KMS-11 (cell line): Measurements from ENCODE around the gene GPSM3.

Experiments used
- H2AFZ ChIP-seq: fragments of 200-600 bp; sonication (generic); 2 replicates; pipeline ENCODE4 v1.6.1; 2016; ENCODE audit warnings: antibody characterized with exemption, mixed run types, low read depth
- H3K27ac ChIP-seq: fragments of 200-600 bp; sonication (generic); 2 replicates; pipeline ENCODE4 v1.6.1; 2016; ENCODE audit warnings: mild to moderate bottlenecking, mixed run types
- H3K27me3 ChIP-seq: fragments of 200-600 bp; sonication (generic); 2 replicates; pipeline ENCODE4 v1.6.1; 2017; ENCODE audit warnings: mild to moderate bottlenecking, low read depth, mixed run types, moderate library complexity; ENCODE audit not compliant: insufficient read depth
- H3K36me3 ChIP-seq: fragments of 200-600 bp; sonication (generic); 2 replicates; pipeline ENCODE4 v1.6.1; 2017; ENCODE audit warnings: mild to moderate bottlenecking, mixed run types; ENCODE audit not compliant: insufficient read depth
- H3K4me1 ChIP-seq: fragments of 200-600 bp; sonication (generic); 2 replicates; pipeline ENCODE4 v1.6.1; 2016; ENCODE audit warnings: mild to moderate bottlenecking, low read depth, mixed run types; ENCODE audit not compliant: poor library complexity, severe bottlenecking
- H3K4me2 ChIP-seq: fragments of 200-600 bp; sonication (generic); 2 replicates; pipeline ENCODE4 v1.7.0; 2016; ENCODE audit warnings: mild to moderate bottlenecking, mixed run types
- H3K4me3 ChIP-seq: fragments of 200-600 bp; sonication (generic); IDR thresholded peaks from 2 replicates; pipeline ENCODE4 v1.6.1; 2017; ENCODE audit warnings: low read depth, low read length, mixed read lengths; ENCODE audit not compliant: insufficient read depth
- H3K79me2 ChIP-seq: fragments of 200-600 bp; sonication (generic); 2 replicates; pipeline ENCODE4 v1.6.1; 2016; ENCODE audit warnings: low read depth, mixed run types; ENCODE audit not compliant: insufficient read depth
- H3K9ac ChIP-seq: fragments of 200-600 bp; sonication (generic); 2 replicates; pipeline ENCODE4 v1.6.1; 2016; ENCODE audit warnings: mild to moderate bottlenecking, mixed run types
- H4K20me1 ChIP-seq: fragments of 200-600 bp; sonication (generic); 2 replicates; pipeline ENCODE4 v1.6.1; 2016; ENCODE audit warnings: mild to moderate bottlenecking, mixed run types; ENCODE audit not compliant: insufficient read depth
- TF ChIP-seq, protein P1 (sequence below): fragments of 200-600 bp; sonication (generic); conservative IDR thresholded peaks from 2 replicates; pipeline ENCODE4 v1.6.1; 2017; ENCODE audit warnings: low read depth, mild to moderate bottlenecking, antibody characterized with exemption, low read length, moderate library complexity, mixed read lengths

Gene GPSM3

DNA sequence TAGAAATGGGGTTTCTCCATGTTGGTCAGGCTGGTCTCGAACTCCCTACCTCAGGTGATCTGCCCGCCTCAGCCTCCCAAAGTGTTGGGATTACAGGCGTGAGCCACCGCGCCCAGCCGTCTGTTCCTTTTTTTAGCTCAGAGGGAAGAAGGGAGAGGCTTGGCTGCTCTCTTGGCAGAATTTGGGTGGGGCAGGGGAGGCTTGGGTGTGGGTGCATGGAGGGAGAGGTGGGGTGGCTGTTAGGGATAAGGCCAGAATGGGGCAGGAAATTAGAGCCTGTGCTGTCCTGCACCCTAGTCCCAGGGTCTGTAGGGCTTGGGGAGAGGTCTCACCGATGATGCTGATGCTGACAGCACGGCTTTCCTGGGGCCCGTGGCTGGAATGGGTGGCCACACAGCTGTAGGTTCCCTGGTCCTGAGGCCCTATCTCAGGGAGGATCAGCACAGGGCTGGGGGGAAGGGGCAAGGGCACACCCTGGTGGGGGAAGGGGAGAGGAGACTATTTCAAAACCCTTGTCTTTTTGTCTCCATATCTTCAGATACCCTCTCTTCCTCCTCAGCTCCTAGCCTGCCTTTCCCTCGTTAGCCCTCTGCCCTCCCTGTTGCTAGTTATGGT is 10.4 kb downstream of the GPSM3 start:
- TF ChIP-seq, protein P1, sequence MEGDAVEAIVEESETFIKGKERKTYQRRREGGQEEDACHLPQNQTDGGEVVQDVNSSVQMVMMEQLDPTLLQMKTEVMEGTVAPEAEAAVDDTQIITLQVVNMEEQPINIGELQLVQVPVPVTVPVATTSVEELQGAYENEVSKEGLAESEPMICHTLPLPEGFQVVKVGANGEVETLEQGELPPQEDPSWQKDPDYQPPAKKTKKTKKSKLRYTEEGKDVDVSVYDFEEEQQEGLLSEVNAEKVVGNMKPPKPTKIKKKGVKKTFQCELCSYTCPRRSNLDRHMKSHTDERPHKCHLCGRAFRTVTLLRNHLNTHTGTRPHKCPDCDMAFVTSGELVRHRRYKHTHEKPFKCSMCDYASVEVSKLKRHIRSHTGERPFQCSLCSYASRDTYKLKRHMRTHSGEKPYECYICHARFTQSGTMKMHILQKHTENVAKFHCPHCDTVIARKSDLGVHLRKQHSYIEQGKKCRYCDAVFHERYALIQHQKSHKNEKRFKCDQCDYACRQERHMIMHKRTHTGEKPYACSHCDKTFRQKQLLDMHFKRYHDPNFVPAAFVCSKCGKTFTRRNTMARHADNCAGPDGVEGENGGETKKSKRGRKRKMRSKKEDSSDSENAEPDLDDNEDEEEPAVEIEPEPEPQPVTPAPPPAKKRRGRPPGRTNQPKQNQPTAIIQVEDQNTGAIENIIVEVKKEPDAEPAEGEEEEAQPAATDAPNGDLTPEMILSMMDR = no peak
- H3K27ac ChIP-seq = no peak overlapping the region
- no peak overlapping the region for H3K4me3 ChIP-seq
- H3K4me2 ChIP-seq = no peak overlapping the region
- no peaks in the 10 kb centered on the region for H3K79me2 ChIP-seq
- peaks cover 7% of the 10 kb centered on the region for H3K4me1 ChIP-seq
- H2AFZ ChIP-seq = no peak overlapping the region
- H4K20me1 ChIP-seq = no peaks in the 10 kb centered on the region
- H3K9ac ChIP-seq = no peak overlapping the region
- no peaks in the 10 kb centered on the region for H3K36me3 ChIP-seq
- H3K27me3 ChIP-seq = no peaks in the 10 kb centered on the region

DNA sequence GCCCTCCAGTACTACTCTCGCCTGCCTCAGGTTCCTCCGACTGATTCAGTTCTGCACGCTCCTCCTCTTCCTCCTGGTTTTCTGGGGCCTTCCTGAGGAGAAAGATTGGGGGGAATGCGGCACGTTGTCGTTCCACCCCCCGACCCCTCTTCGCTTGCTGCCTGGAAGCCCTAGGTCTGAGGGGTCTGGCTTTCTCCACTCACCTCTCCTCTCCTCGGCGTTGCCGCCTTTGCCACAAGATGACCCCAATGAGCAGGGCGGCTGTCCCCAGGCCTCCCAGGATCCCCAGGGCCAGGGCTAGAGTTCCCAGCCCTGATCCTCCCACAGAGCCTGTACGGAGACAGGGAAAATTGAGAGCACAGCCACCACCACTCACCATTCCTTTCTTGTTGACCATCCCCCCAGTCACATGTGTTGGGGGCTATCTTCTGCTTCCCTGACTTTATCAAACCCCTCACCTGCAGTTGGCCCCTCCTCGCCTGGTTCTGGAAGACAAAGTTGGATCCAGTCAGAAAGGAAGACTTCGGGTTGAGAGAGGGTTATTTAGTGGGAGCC is 11.2 kb downstream of the GPSM3 start:
- H3K36me3 ChIP-seq = no peaks in the 10 kb centered on the region

DNA sequence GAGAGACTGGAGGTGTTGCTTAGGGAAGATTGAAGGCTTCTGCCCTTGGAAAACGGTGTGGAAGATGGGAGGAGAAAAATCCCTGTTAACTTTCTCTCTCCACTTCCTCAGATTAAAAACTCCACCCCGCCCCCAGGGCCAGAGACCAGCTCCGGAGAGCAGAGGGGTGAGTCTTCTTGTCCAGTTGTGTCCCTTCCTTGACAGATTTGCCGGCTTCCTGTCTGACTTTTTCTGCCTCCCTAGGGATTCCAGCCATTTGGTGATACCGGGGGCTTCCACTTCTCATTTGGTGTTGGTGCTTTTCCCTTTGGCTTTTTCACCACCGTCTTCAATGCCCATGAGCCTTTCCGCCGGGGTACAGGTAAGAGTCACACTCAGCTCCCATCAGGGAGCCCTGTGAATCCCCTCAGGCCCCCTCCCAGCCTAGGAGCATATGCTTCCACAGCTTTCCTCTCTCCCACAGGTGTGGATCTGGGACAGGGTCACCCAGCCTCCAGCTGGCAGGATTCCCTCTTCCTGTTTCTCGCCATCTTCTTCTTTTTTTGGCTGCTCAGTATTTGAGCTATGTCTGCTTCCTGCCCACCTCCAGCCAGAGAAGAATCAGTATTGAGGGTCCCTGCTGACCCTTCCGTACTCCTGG is 12.6 kb downstream of the GPSM3 start:
- Histone ChIP-seq H3K36me3 (no peaks in the 10 kb centered on the region), H3K4me1 (peaks cover 21% of the 10 kb centered on the region), H2AFZ (no peak overlapping the region), H3K79me2 (no peaks in the 10 kb centered on the region), H3K9ac (no peak overlapping the region), H4K20me1 (no peaks in the 10 kb centered on the region), H3K4me2 (no peak overlapping the region), H3K27me3 (no peaks in the 10 kb centered on the region), H3K27ac (no peak overlapping the region), H3K4me3 (no peak overlapping the region)
- TF ChIP-seq, protein P1 = no peak

More for the DNA sequence above, 11.2 kb downstream of the GPSM3 start:
- Histone ChIP-seq H4K20me1 (no peaks in the 10 kb centered on the region), H3K27me3 (no peaks in the 10 kb centered on the region), H3K27ac (no peak overlapping the region), H3K4me3 (no peak overlapping the region), H3K4me1 (peaks cover 15% of the 10 kb centered on the region), H3K4me2 (no peak overlapping the region), H3K79me2 (no peaks in the 10 kb centered on the region), H2AFZ (no peak overlapping the region), H3K9ac (no peak overlapping the region)
- TF ChIP-seq, protein P1 = no peak

DNA sequence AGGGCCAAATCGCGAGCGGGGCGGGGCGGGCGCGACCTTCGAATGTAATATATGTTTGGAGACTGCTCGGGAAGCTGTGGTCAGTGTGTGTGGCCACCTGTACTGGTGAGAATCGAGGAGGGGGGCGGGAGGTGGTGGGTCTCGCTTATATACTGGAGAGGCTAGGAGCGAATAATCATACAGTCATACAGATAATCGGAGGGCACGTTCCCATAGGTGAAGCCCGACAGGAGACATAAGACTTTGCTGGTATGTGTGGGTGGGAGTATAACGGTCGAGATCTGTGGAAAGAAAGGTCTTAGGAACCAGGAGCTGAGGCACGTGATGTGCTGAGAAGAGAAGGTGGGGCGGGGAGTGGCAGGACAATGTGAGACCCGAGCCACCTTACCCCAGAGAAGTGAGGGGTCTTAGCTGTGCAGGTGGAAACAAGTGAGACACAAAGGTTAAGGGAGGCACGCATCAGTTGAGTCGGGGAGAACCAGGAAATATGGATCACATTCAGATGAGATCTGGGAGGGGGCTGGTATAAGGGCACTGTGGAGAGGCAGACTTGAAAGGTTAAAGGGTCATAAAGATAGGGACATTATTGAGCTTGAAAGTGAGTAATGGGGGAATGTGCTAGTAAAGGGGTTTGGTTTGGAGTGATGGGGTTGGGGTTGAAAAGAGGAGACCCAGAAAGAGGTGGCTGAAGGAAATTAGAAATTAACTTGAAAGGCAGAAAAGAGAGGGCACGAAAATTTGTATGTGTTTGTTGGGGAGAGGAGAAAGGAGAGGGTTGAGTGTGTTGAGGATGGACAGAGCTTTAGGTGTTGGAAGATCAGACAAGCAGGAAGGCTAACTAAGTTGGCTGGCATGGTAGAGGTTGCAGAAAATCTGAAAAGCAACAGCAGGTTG is 13.6 kb downstream of the GPSM3 start:
- no peaks in the 10 kb centered on the region for H3K36me3 ChIP-seq
- peak overlapping the region; percentile 72 for H3K27ac ChIP-seq
- H4K20me1 ChIP-seq = no peaks in the 10 kb centered on the region
- no peaks in the 10 kb centered on the region for H3K79me2 ChIP-seq
- H3K4me1 ChIP-seq = peaks cover 21% of the 10 kb centered on the region
- H3K4me2 ChIP-seq = peak overlapping the region; percentile 97
- H3K4me3 ChIP-seq = no peak overlapping the region
- no peaks in the 10 kb centered on the region for H3K27me3 ChIP-seq
- H3K9ac ChIP-seq = peak overlapping the region; percentile 67; the same call in 1 of the 2 replicates
- TF ChIP-seq, protein P1 = no peak
- peak overlapping the region; percentile 68; the same call in 1 of the 2 replicates for H2AFZ ChIP-seq
